IPS DF 4.7 (cell line): ENCODE results near the gene GMDS.

Experiments
- DNase-seq: peaks from one replicate; pipeline ENCODE4 v3.0.0-alpha.2; 2013; ENCODE audit warnings: low spot score; ENCODE audit errors: extremely low read depth

The GMDS gene

GRCh38 chr6:2245103-2245876 is at the start of gene GMDS:
GMDS (minus strand) TSS chr6:2245605.
- DNase-seq = no peak

- no peak for DNase-seq
Observed at GRCh38 chr6:2285510-2285909, 40.1 kb upstream of the GMDS start.

- no peak for DNase-seq
Observed at GRCh38 chr6:2275892-2276242, 30.5 kb upstream of the GMDS start.

- DNase-seq = no peak
Observed at GRCh38 chr6:2274981-2275891, 29.8 kb upstream of the GMDS start.

GRCh38 chr6:2272696-2273095 is 27.3 kb upstream of the GMDS start:
- no peak for DNase-seq

GRCh38 chr6:2270054-2270453 is 24.6 kb upstream of the GMDS start:
- no peak for DNase-seq

GRCh38 chr6:2266841-2267240 is 21.4 kb upstream of the GMDS start:
- no peak for DNase-seq

- DNase-seq = no peak
Observed at GRCh38 chr6:2266031-2266795, 20.8 kb upstream of the GMDS start.

GRCh38 chr6:2264932-2265331 is 19.5 kb upstream of the GMDS start:
- DNase-seq = no peak

- no peak for DNase-seq
Observed at GRCh38 chr6:2263896-2264295, 18.5 kb upstream of the GMDS start.

GRCh38 chr6:2259574-2259973 is 14.2 kb upstream of the GMDS start:
- DNase-seq = no peak

GRCh38 chr6:2259002-2259494 is 13.6 kb upstream of the GMDS start:
- DNase-seq = no peak

- no peak for DNase-seq
Observed at GRCh38 chr6:2258112-2258511, 12.7 kb upstream of the GMDS start.

GRCh38 chr6:2257363-2257762 is 12.0 kb upstream of the GMDS start:
- no peak for DNase-seq

GRCh38 chr6:2254747-2255146 is 9.3 kb upstream of the GMDS start:
- no peak for DNase-seq

- DNase-seq = no peak
Observed at GRCh38 chr6:2249126-2249525, 3.7 kb upstream of the GMDS start.

GRCh38 chr6:2247664-2248063 is 2.3 kb upstream of the GMDS start:
- DNase-seq = no peak

- DNase-seq = no peak
Observed at GRCh38 chr6:2245877-2246863, 765 bp upstream of the GMDS start.

GRCh38 chr6:2244261-2245102 is 923 bp downstream of the GMDS start:
- DNase-seq = no peak

- no peak for DNase-seq
Observed at GRCh38 chr6:2242311-2242710, 3.1 kb downstream of the GMDS start.
